Neural progenitor cell (in vitro differentiated cells): ENCODE results near the gene CSK. TPM values are rescaled to one million over a fixed set of nuclear protein-coding genes. Genes with fewer than 3 reads are reported as not detected.

Source experiments
- DNase-seq: peaks from one replicate; pipeline ENCODE4 v3.0.0-alpha.2; 2016; ENCODE audit warnings: low spot score
- H2AFZ ChIP-seq: fragments of 200-600 bp; sonication (generic); replicated peaks from 2 replicates; pipeline ENCODE4 v1.6.1; 2016; ENCODE audit warnings: antibody characterized with exemption
- H3F3A ChIP-seq: fragments of 200-600 bp; sonication (generic); 2 replicates; pipeline ENCODE4 v1.6.1; 2016; ENCODE audit warnings: antibody characterized with exemption, low read depth
- H3K27ac ChIP-seq: fragments of 200-600 bp; sonication (generic); 2 replicates; pipeline ENCODE4 v1.5.1; 2016; ENCODE audit warnings: mild to moderate bottlenecking
- H3K27me3 ChIP-seq: fragments of 200-600 bp; sonication (generic); 2 replicates; pipeline ENCODE4 v1.6.1; 2016; ENCODE audit warnings: mild to moderate bottlenecking, moderate library complexity
- H3K36me3 ChIP-seq: fragments of 200-600 bp; sonication (generic); 2 replicates; pipeline ENCODE4 v1.5.1; 2016
- H3K4me1 ChIP-seq: fragments of 200-600 bp; sonication (generic); 2 replicates; pipeline ENCODE4 v1.6.1; 2016; ENCODE audit warnings: mixed run types
- H3K4me2 ChIP-seq: fragments of 200-600 bp; sonication (generic); 2 replicates; pipeline ENCODE4 v1.6.1; 2016
- H3K4me3 ChIP-seq: fragments of 200-600 bp; sonication (generic); 2 replicates; pipeline ENCODE4 v1.5.1; 2016
- H3K79me2 ChIP-seq: fragments of 200-600 bp; sonication (generic); 2 replicates; pipeline ENCODE4 v1.6.1; 2016; ENCODE audit warnings: low read depth
- H3K9ac ChIP-seq: fragments of 200-600 bp; sonication (generic); 2 replicates; pipeline ENCODE4 v1.6.1; 2016
- H3K9me3 ChIP-seq: fragments of 200-600 bp; sonication (generic); 2 replicates; pipeline ENCODE4 v1.5.1; 2016; ENCODE audit warnings: low read depth
- H4K20me1 ChIP-seq: fragments of 200-600 bp; sonication (generic); 2 replicates; pipeline ENCODE4 v1.6.1; 2016; ENCODE audit warnings: low read depth
- H3K27ac Mint-ChIP-seq: 3 replicates; pipeline ENCODE4 v1.8.0; 2021; ENCODE audit warnings: mixed read lengths
- H3K27me3 Mint-ChIP-seq: 2 replicates; pipeline ENCODE4 v1.8.0; 2022; ENCODE audit warnings: low read depth, mild to moderate bottlenecking, inconsistent platforms, moderate library complexity, mixed read lengths; ENCODE audit not compliant: insufficient read depth
- H3K36me3 Mint-ChIP-seq: 3 replicates; pipeline ENCODE4 v1.8.0; 2021; ENCODE audit warnings: mixed read lengths
- H3K4me1 Mint-ChIP-seq: 3 replicates; pipeline ENCODE4 v1.8.0; 2021; ENCODE audit warnings: mixed read lengths
- H3K4me3 Mint-ChIP-seq: 3 replicates; pipeline ENCODE4 v1.8.0; 2021; ENCODE audit warnings: mild to moderate bottlenecking, moderate library complexity, mixed read lengths
- H3K9me3 Mint-ChIP-seq: 3 replicates; pipeline ENCODE4 v1.8.0; 2020; ENCODE audit warnings: mixed read lengths
- EZH2 ChIP-seq: fragments of 200-600 bp; sonication (generic); IDR thresholded peaks from 2 replicates; pipeline ENCODE4 v1.6.1; 2017; ENCODE audit warnings: antibody characterized with exemption, mild to moderate bottlenecking, moderate library complexity
- EZH2phosphoT487 ChIP-seq: fragments of 200-600 bp; sonication (generic); IDR thresholded peaks from 2 replicates; pipeline ENCODE4 v1.6.1; 2017; ENCODE audit warnings: antibody characterized with exemption
- total RNA-seq: library from RNA; depleted of rRNA; stranded (reverse); fragments of >200 nt; gene quantifications from 2 replicates; pipeline ENCODE4 v1.2.3, GENCODE V29; 2015; ENCODE audit warnings: low replicate concordance
- TF ChIP-seq, protein P1 (sequence below): fragments of 200-600 bp; sonication (generic); IDR thresholded peaks from 2 replicates; pipeline ENCODE4 v1.5.1; 2017; ENCODE audit warnings: antibody characterized with exemption, mild to moderate bottlenecking

CSK gene
- total RNA-seq, 1 donor from 2014 or later = 18.3 TPM

DNA sequence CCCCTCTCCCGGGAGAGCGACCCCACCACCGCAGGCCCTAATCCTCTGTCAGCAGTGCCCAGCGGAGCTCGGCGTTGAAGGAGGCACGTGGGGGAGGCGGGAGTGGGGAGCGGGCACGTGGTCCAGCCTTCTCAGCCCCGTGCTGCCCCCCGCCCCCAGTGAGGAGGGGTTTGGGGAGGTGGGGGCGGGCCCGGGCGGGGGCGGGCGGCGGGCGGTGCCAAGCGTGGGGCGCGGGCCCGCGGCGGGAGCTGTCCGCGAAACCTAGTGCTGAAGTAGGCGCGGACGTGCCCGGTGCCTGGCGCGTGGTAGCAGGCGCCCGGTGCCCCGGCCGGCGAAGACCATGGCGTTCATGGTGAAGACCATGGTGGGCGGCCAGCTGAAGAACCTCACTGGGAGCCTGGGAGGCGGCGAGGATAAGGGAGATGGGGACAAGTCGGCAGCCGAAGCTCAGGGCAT, 44.5 kb downstream of the CSK start, which contains the start of gene CPLX3:
CPLX3 (plus strand) TSS at position 264 of the 456 bp plus-strand sequence; CDS start at position 341, 77 bp downstream.
- Histone ChIP-seq H4K20me1 (peaks cover 27% of the 10 kb centered on the region), H3K4me1 (peaks cover 19% of the 10 kb centered on the region), H2AFZ (no peak within 1 kb of the TSS), H3K9me3 (no peaks in the 10 kb centered on the region), H3K4me3 (no peak within 1 kb of the TSS), H3K4me2 (peak within 1 kb of the TSS; percentile 59), H3F3A (peaks cover 12% of the 10 kb centered on the region), H3K36me3 (no peaks in the 10 kb centered on the region), H3K27ac (no peak within 1 kb of the TSS), H3K9ac (no peak within 1 kb of the TSS), H3K79me2 (no peaks in the 10 kb centered on the region), H3K27me3 (peaks cover 58% of the 10 kb centered on the region)
- Mint-ChIP-seq H3K36me3 (no peaks in the 10 kb centered on the region), H3K4me3 (peak within 1 kb of the TSS; percentile 15), H3K9me3 (no peaks in the 10 kb centered on the region), H3K4me1 (peaks cover 20% of the 10 kb centered on the region), H3K27me3 (peaks cover 47% of the 10 kb centered on the region), H3K27ac (no peak within 1 kb of the TSS)
- peak; percentile 83 for DNase-seq
- TF ChIP-seq, protein P1, sequence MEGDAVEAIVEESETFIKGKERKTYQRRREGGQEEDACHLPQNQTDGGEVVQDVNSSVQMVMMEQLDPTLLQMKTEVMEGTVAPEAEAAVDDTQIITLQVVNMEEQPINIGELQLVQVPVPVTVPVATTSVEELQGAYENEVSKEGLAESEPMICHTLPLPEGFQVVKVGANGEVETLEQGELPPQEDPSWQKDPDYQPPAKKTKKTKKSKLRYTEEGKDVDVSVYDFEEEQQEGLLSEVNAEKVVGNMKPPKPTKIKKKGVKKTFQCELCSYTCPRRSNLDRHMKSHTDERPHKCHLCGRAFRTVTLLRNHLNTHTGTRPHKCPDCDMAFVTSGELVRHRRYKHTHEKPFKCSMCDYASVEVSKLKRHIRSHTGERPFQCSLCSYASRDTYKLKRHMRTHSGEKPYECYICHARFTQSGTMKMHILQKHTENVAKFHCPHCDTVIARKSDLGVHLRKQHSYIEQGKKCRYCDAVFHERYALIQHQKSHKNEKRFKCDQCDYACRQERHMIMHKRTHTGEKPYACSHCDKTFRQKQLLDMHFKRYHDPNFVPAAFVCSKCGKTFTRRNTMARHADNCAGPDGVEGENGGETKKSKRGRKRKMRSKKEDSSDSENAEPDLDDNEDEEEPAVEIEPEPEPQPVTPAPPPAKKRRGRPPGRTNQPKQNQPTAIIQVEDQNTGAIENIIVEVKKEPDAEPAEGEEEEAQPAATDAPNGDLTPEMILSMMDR = no peak
- TF ChIP-seq EZH2 (no peak), EZH2phosphoT487 (no peak)

DNA sequence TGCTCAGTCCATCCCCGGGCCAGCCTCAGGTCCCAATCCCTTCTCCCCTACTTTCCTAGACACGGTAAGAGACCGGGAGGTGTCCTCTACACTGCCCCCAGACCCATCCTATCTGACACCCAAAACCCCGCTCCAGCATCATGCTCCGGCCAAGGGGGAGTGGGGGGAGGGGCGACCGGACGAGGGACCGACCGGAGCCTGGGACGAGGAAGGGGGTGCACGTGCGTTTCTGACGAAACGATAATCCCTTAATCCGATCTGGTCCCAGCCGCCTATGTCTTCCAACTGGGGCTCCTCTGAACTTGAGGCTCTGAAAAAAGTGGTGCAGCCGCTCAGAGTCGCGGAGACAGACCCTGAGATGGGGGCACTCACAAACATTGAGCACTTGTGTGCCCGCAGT, 45.0 kb downstream of the CSK start:
- no peaks in the 10 kb centered on the region for H3K36me3 ChIP-seq
- no peak overlapping the region for H3K4me3 ChIP-seq
- H3K4me2 ChIP-seq = peak overlapping the region; percentile 59
- no peaks in the 10 kb centered on the region for H3K9me3 ChIP-seq
- H3K79me2 ChIP-seq = no peaks in the 10 kb centered on the region
- DNase-seq = peak; percentile 65
- H3K27ac Mint-ChIP-seq = no peak overlapping the region
- H3K4me3 Mint-ChIP-seq = peak overlapping the region; percentile 15
- H3F3A ChIP-seq = peaks cover 7% of the 10 kb centered on the region
- peaks cover 18% of the 10 kb centered on the region for H3K4me1 Mint-ChIP-seq
- H3K27me3 ChIP-seq = peaks cover 58% of the 10 kb centered on the region
- H3K9me3 Mint-ChIP-seq = no peaks in the 10 kb centered on the region
- no peak overlapping the region for H3K27ac ChIP-seq
- peaks cover 50% of the 10 kb centered on the region for H3K27me3 Mint-ChIP-seq
- peaks cover 22% of the 10 kb centered on the region for H4K20me1 ChIP-seq
- TF ChIP-seq EZH2 (no peak), EZH2phosphoT487 (no peak)
- TF ChIP-seq, protein P1 = no peak
- H3K4me1 ChIP-seq = peaks cover 14% of the 10 kb centered on the region
- no peak overlapping the region for H3K9ac ChIP-seq
- H3K36me3 Mint-ChIP-seq = no peaks in the 10 kb centered on the region
- no peak overlapping the region for H2AFZ ChIP-seq

DNA sequence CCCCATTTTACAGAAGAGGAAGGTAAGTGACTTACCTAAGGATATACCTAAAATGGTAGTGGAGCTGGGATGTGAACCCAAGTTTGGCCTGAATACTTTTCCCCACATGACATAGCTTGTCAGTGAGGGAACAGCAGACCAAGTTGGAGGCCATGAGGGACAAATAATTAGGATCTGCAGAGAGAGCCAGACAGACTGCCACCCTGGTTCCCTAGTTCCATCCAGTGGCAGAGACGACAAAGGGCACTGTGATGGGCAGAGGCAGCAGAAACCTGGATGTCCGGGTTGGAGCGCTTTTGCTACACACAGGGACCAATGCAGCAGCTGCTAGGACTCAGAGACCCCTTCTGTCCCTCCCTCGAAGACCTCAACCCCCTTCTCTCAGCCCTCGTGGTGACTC, 45.7 kb downstream of the CSK start:
- Histone ChIP-seq H2AFZ (no peak overlapping the region), H3K4me2 (no peak overlapping the region), H4K20me1 (peaks cover 20% of the 10 kb centered on the region), H3K9me3 (no peaks in the 10 kb centered on the region), H3K27me3 (peaks cover 58% of the 10 kb centered on the region), H3K27ac (no peak overlapping the region), H3K36me3 (no peaks in the 10 kb centered on the region), H3K9ac (no peak overlapping the region), H3K4me3 (no peak overlapping the region), H3K79me2 (no peaks in the 10 kb centered on the region), H3K4me1 (peaks cover 10% of the 10 kb centered on the region), H3F3A (peaks cover 4% of the 10 kb centered on the region)
- Mint-ChIP-seq H3K9me3 (no peaks in the 10 kb centered on the region), H3K4me1 (peaks cover 14% of the 10 kb centered on the region), H3K36me3 (no peaks in the 10 kb centered on the region), H3K27ac (no peak overlapping the region), H3K4me3 (no peak overlapping the region), H3K27me3 (peaks cover 47% of the 10 kb centered on the region)
- no peak for TF ChIP-seq EZH2phosphoT487
- TF ChIP-seq EZH2 = no peak
- TF ChIP-seq, protein P1 = no peak
- no peak for DNase-seq
